ENCODE data around the gene DZIP1. TPM values are rescaled to one million over a fixed set of nuclear protein-coding genes. Genes with fewer than 3 reads are reported as not detected.

The DZIP1 gene
- polyA plus RNA-seq, 1 donor (not counting 4 experiments of a cell fraction or from before 2014, with no cell fraction given): 1.4 TPM

DNA sequence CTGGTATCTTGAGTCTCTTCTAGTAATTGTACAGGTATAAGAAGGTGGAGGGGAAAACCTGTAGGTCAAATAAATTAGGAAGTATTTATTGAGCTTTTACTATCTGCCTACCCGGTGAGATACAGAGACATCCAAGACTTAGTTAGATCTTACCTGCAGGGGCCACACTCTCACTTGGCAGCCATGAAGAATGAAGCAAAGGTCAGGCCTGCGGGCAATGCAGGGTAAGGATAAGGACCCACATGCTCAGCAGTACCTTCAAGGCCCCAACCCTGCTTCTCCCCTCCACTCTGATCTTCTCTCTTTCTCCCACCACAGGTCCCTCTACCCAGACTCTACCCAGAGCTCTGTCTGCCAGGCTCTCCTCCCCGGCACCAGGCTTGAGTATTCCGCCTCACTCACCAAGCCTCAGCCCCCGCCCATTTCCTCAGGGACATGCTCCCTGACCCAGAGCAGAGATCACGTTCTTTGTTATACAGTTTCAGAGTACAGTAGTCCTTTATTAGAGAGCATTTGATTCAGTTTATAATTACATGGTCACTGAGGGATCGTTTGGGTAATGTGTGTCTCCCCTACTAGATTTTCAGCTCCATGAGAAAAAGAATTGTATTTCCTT lies 110.9 kb downstream of the DZIP1 start:
- TF ChIP-seq, protein P1, sequence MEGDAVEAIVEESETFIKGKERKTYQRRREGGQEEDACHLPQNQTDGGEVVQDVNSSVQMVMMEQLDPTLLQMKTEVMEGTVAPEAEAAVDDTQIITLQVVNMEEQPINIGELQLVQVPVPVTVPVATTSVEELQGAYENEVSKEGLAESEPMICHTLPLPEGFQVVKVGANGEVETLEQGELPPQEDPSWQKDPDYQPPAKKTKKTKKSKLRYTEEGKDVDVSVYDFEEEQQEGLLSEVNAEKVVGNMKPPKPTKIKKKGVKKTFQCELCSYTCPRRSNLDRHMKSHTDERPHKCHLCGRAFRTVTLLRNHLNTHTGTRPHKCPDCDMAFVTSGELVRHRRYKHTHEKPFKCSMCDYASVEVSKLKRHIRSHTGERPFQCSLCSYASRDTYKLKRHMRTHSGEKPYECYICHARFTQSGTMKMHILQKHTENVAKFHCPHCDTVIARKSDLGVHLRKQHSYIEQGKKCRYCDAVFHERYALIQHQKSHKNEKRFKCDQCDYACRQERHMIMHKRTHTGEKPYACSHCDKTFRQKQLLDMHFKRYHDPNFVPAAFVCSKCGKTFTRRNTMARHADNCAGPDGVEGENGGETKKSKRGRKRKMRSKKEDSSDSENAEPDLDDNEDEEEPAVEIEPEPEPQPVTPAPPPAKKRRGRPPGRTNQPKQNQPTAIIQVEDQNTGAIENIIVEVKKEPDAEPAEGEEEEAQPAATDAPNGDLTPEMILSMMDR (optimal IDR thresholded peaks at IDR 0.05 in 1 of 3, IDR thresholded peaks at IDR 0.05 in 1 of 3, conservative IDR thresholded peaks at IDR 0.05 in 1 of 3; ENCODE audit: extremely low read depth in 1 of 3, insufficient read depth in 2 of 3, low read length in 3 of 3): no peak
- no peak for FAIRE-seq
- Histone ChIP-seq H2AFZ (ENCODE audit: control insufficient read depth, low read length) (no peak overlapping the region), H3K27ac (ENCODE audit: control insufficient read depth, insufficient read depth, low read length) (no peak overlapping the region), H3K9me3 (ENCODE audit: control insufficient read depth, low read depth, low read length) (no peaks in the 10 kb centered on the region), H3K4me1 (ENCODE audit: control insufficient read depth, extremely low read depth, insufficient read depth, low read length) (peaks cover 12% of the 10 kb centered on the region), H3K27me3 (ENCODE audit: control insufficient read depth, extremely low read depth, insufficient read depth, low read length) (no peaks in the 10 kb centered on the region), H3K4me2 (ENCODE audit: control insufficient read depth, extremely low read depth, insufficient read depth, low read depth, low read length) (no peak overlapping the region), H3K4me3 (ENCODE audit: control insufficient read depth in 2 of 3, extremely low read depth in 1 of 3, insufficient read depth in 2 of 3, low read depth in 1 of 3, low read length in 3 of 3) (no peak overlapping the region), H3K9ac (ENCODE audit: control insufficient read depth, extremely low read depth, insufficient read depth, low read length) (no peak overlapping the region), H4K20me1 (ENCODE audit: control insufficient read depth, extremely low read depth, insufficient read depth, low read length) (no peaks in the 10 kb centered on the region), H3K9me1 (ENCODE audit: control insufficient read depth, extremely low read depth, insufficient read depth, low read length) (no peaks in the 10 kb centered on the region), H3K36me3 (ENCODE audit: control insufficient read depth in 2 of 2, extremely low read depth in 1 of 2, insufficient read depth in 2 of 2, low read length in 2 of 2) (no peaks in the 10 kb centered on the region), H3K79me2 (ENCODE audit: control insufficient read depth, insufficient read depth, low read length) (no peaks in the 10 kb centered on the region)
- DNase-seq (ENCODE audit: low read depth, low spot score): no peak
- dilution Hi-C loops (cut with MboI; ENCODE audit: extremely low pct_ligation_motif_present, low sequenced_read_pairs): no loop called here

DNA sequence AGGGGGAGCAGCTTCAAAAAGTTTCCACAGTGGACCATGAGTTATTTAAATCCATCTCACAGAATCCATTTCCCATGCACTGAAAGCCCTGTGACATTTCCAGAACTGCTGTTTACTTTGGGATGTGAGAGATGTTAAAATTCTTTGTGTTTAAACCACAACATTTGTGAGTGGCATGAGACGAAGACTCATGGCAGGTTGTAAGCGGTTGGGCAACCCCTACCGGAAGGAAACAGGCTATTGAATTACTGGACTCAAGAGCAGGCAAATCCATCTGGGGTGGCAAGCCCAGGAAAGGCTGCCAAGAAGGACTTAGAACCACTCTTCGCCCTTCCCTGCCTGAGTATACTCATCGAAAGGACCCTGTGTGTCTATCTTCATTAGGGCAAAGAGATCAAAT lies 114.3 kb downstream of the DZIP1 start:
- H2AFZ ChIP-seq (ENCODE audit: control insufficient read depth, low read length): no peak overlapping the region
- H4K20me1 ChIP-seq (ENCODE audit: control insufficient read depth, extremely low read depth, insufficient read depth, low read length): no peaks in the 10 kb centered on the region
- no peaks in the 10 kb centered on the region for H3K9me1 ChIP-seq (ENCODE audit: control insufficient read depth, extremely low read depth, insufficient read depth, low read length)
- DNase-seq (ENCODE audit: low read depth, low spot score) (no peak), FAIRE-seq (no peak)
- no peaks in the 10 kb centered on the region for H3K9me3 ChIP-seq (ENCODE audit: control insufficient read depth, low read depth, low read length)
- H3K4me1 ChIP-seq (ENCODE audit: control insufficient read depth, extremely low read depth, insufficient read depth, low read length): peaks cover 4% of the 10 kb centered on the region
- H3K27ac ChIP-seq (ENCODE audit: control insufficient read depth, insufficient read depth, low read length): no peak overlapping the region
- no peaks in the 10 kb centered on the region for H3K79me2 ChIP-seq (ENCODE audit: control insufficient read depth, insufficient read depth, low read length)
- TF ChIP-seq EZH2 (IDR thresholded peaks at IDR 0.05; ENCODE audit: low read length): no peak
- TF ChIP-seq, protein P1 (optimal IDR thresholded peaks at IDR 0.05 in 1 of 3, IDR thresholded peaks at IDR 0.05 in 1 of 3, conservative IDR thresholded peaks at IDR 0.05 in 1 of 3; ENCODE audit: extremely low read depth in 1 of 3, insufficient read depth in 2 of 3, low read length in 3 of 3): no peak
- H3K27me3 ChIP-seq (ENCODE audit: control insufficient read depth, extremely low read depth, insufficient read depth, low read length): no peaks in the 10 kb centered on the region
- dilution Hi-C loops (cut with MboI; ENCODE audit: extremely low pct_ligation_motif_present, low sequenced_read_pairs): no loop called here
- H3K4me2 ChIP-seq (ENCODE audit: control insufficient read depth, extremely low read depth, insufficient read depth, low read depth, low read length): no peak overlapping the region
- no peak overlapping the region for H3K4me3 ChIP-seq (ENCODE audit: control insufficient read depth in 2 of 3, extremely low read depth in 1 of 3, insufficient read depth in 2 of 3, low read depth in 1 of 3, low read length in 3 of 3)
- H3K9ac ChIP-seq (ENCODE audit: control insufficient read depth, extremely low read depth, insufficient read depth, low read length): no peak overlapping the region
- H3K36me3 ChIP-seq (ENCODE audit: control insufficient read depth in 2 of 2, extremely low read depth in 1 of 2, insufficient read depth in 2 of 2, low read length in 2 of 2): no peaks in the 10 kb centered on the region

Other genes with a start within 250 kb of the DZIP1 start
- gene CLDN10, start 92.0 kb downstream of the DZIP1 start, polyA plus RNA-seq: not detected in 3 replicates
- 11.5 to 26.4 TPM (median 23.8 TPM) in 3 replicates for gene DNAJC3, start 32.4 kb upstream of the DZIP1 start, polyA plus RNA-seq